ENCODE data around the gene NUS1.
"Not testable (repeated sequence)": the region's sequence is repeated elsewhere in the genome, so short reads cannot be mapped to it uniquely, and the experiment has no call there.

NUS1 gene

DNA sequence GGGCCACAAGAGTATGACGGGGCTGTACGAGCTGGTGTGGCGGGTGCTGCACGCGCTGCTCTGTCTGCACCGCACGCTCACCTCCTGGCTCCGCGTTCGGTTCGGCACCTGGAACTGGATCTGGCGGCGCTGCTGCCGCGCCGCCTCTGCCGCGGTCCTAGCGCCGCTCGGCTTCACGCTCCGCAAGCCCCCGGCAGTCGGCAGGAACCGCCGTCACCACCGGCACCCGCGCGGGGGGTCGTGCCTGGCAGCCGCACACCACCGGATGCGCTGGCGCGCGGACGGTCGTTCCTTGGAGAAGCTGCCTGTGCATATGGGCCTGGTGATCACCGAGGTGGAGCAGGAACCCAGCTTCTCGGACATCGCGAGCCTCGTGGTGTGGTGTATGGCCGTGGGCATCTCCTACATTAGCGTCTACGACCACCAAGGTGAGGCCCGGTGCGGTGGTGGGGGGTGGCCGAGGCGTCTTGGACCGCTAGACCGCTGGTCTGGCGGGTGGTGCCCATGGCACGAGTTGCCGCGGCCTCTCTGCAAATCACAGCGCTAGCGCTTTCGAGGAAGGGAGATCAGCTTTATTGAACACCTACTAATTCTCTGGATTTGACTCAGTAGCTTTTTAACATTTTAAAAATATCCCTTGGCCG, 511 bp downstream of the NUS1 start:
- peak overlapping the region; percentile 40; the same call in 1 of the 2 replicates for H3K27ac ChIP-seq (ENCODE audit: low read depth, low read length)
- H3K9ac ChIP-seq (ENCODE audit: low read length) = peak overlapping the region; percentile 93
- peaks cover 13% of the 10 kb centered on the region; the same call in 1 of the 2 replicates for H3K4me1 ChIP-seq (ENCODE audit: control insufficient read depth, insufficient read depth, low read length)
- peaks cover 12% of the 10 kb centered on the region for H3K36me3 ChIP-seq (ENCODE audit: control insufficient read depth, insufficient read depth, low read length)
- H3K9me3 ChIP-seq (ENCODE audit: control insufficient read depth, insufficient read depth, low read depth, low read length); H3K27me3 ChIP-seq (ENCODE audit: control insufficient read depth, insufficient read depth, low read length): not testable (repeated sequence)
- H3K4me3 ChIP-seq (ENCODE audit: low read depth, low read length) = peak overlapping the region; percentile 74

DNA sequence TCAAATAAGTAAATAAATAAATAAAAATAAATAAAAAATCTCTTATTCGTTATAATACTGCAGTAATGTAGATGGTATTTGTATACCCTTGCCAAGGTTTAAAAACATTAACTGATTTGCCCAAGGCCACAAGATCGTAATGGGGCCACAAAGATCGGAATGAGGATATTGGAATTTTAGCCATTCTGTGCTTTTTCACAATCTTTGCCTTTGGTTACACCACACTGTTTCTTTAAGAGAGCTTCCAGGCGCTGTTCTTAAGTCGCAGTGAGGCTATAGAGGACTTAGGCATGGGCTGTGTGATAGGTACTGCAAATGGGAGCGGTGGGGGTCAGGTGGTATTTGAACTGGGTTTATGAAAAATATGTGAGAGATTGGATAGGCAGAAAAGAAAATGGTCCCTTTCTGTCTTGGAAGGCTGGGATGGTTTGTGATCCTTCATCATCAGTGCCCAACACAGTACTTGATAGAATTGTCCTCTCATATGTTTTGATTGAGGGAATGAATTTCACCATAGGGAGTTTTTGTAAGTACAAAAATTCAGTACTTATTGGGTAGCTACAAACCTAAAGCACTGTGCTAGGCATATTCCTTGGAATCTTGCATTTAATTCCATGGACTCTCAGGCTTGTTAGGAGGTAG, 1.4 kb downstream of the NUS1 start:
- no peaks in the 10 kb centered on the region for H3K27me3 ChIP-seq (ENCODE audit: control insufficient read depth, insufficient read depth, low read length)
- peaks cover 17% of the 10 kb centered on the region for H3K36me3 ChIP-seq (ENCODE audit: control insufficient read depth, insufficient read depth, low read length)
- H3K4me1 ChIP-seq (ENCODE audit: control insufficient read depth, insufficient read depth, low read length) = peaks cover 13% of the 10 kb centered on the region; the same call in 1 of the 2 replicates
- no peak overlapping the region for H3K27ac ChIP-seq (ENCODE audit: low read depth, low read length)
- no peaks in the 10 kb centered on the region for H3K9me3 ChIP-seq (ENCODE audit: control insufficient read depth, insufficient read depth, low read depth, low read length)
- H3K9ac ChIP-seq (ENCODE audit: low read length) = peak overlapping the region; percentile 38
- peak overlapping the region; percentile 74 for H3K4me3 ChIP-seq (ENCODE audit: low read depth, low read length)

DNA sequence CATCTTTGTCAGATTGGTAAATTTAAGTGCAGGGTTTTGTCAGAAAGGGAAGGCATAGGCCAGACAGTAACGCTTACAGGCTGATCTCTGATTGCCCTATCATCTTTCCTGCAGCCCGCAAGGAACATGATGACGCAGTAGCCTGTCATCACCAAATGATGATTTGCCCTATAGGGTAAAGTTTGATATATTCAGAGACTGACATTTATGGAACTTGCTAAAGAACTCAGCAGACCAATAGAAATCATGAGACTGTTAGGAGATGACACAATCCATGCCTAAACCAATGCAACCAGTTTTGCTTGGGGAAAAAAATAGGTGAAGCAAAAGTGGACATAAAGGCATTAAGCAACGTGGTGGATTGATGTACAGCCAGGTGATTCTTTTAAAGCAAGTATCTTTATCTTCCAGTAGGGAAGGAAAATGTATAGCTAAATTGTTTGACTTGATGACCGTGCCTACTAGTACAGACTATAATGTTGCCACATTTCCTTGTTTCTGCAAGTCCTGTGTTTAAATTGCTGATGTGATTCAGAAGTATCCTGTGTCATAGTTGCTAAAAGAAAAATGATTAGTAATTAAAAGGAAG, 2.4 kb downstream of the NUS1 start:
- Histone ChIP-seq H3K27ac (ENCODE audit: low read depth, low read length) (no peak overlapping the region), H3K4me1 (ENCODE audit: control insufficient read depth, insufficient read depth, low read length) (peaks cover 13% of the 10 kb centered on the region; the same call in 1 of the 2 replicates), H3K9ac (ENCODE audit: low read length) (no peak overlapping the region), H3K9me3 (ENCODE audit: control insufficient read depth, insufficient read depth, low read depth, low read length) (no peaks in the 10 kb centered on the region), H3K4me3 (ENCODE audit: low read depth, low read length) (peak overlapping the region; percentile 74), H3K36me3 (ENCODE audit: control insufficient read depth, insufficient read depth, low read length) (peaks cover 15% of the 10 kb centered on the region), H3K27me3 (ENCODE audit: control insufficient read depth, insufficient read depth, low read length) (no peaks in the 10 kb centered on the region)

DNA sequence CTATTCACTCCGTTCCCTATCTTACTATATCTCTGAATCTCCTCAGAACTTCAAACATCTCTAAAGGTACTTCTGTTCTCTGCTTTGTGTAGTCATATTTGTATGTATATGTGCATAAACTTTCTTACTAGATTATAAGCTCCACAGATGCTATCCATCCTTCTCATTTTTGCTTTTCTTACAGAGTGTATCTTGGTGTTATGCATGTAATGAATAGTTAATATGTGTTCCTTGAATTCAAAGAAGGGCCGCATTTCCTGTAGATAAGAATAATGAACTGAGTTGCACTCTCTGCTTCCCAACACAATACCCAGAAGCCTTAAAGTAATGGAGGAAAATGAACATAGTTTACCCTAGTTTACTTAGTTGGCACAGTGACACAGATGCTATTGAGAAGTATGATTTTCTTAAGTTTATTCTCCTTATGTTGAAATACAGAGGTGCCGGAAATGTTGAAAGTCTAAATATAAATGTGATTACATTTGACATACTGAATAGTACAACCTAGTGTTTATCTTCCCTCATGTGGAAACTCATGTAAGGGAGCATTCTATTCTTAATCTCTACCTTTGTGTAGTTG, 6.0 kb downstream of the NUS1 start:
- H3K27ac ChIP-seq (ENCODE audit: low read depth, low read length) = no peak overlapping the region

DNA sequence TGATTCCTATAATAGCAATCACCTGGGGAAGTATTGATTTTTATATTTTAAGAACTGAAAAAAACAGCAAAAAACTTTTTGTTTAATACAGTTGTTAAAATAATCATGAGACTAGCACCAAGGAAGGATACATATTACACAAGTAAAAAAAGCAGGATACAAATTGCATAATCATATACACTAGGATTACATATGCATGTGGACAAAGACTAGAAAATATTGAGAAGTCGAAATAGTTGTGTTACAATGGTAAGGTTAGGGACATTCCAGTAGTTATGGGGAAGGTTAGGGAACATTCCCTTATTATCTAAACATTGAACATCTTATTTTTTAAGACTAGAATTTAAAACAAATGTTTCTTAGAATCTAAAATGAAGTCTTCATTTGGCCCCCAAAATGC, 9.5 kb downstream of the NUS1 start:
- H3K4me3 ChIP-seq (ENCODE audit: low read depth, low read length) = no peak overlapping the region
- no peak overlapping the region for H3K27ac ChIP-seq (ENCODE audit: low read depth, low read length)
- H3K27me3 ChIP-seq (ENCODE audit: control insufficient read depth, insufficient read depth, low read length) = no peaks in the 10 kb centered on the region
- H3K9me3 ChIP-seq (ENCODE audit: control insufficient read depth, insufficient read depth, low read depth, low read length) = peaks cover 3% of the 10 kb centered on the region; the same call in 1 of the 2 replicates
- H3K36me3 ChIP-seq (ENCODE audit: control insufficient read depth, insufficient read depth, low read length) = peaks cover 11% of the 10 kb centered on the region
- no peak overlapping the region for H3K9ac ChIP-seq (ENCODE audit: low read length)
- H3K4me1 ChIP-seq (ENCODE audit: control insufficient read depth, insufficient read depth, low read length) = no peaks in the 10 kb centered on the region

More for the DNA sequence above, 6.0 kb downstream of the NUS1 start:
- H3K9me3 ChIP-seq (ENCODE audit: control insufficient read depth, insufficient read depth, low read depth, low read length) = peaks cover 3% of the 10 kb centered on the region; the same call in 1 of the 2 replicates
- no peaks in the 10 kb centered on the region for H3K27me3 ChIP-seq (ENCODE audit: control insufficient read depth, insufficient read depth, low read length)
- peaks cover 15% of the 10 kb centered on the region for H3K36me3 ChIP-seq (ENCODE audit: control insufficient read depth, insufficient read depth, low read length)
- peaks cover 13% of the 10 kb centered on the region; the same call in 1 of the 2 replicates for H3K4me1 ChIP-seq (ENCODE audit: control insufficient read depth, insufficient read depth, low read length)
- no peak overlapping the region for H3K4me3 ChIP-seq (ENCODE audit: low read depth, low read length)
- H3K9ac ChIP-seq (ENCODE audit: low read length) = no peak overlapping the region

DNA sequence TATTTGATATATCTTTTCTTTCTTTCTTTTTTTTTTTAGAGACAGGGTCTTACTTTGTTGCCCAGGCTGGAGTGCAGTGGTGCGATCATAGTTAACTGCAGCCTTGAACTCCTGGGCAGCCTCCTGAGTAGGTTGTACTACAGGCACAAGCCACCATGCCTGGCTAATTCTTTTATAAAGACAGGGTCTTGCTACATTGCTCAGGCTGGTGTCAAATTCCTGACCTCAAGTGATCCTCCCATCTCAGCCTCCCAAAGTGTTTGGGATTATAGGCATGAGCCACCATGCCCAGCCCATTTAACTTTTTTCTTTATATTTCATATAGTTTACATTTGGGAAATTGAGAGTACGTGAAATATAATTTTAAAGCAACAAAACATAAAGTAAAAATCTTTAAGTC, 10.1 kb downstream of the NUS1 start:
- H3K36me3 ChIP-seq (ENCODE audit: control insufficient read depth, insufficient read depth, low read length) = peaks cover 8% of the 10 kb centered on the region

DNA sequence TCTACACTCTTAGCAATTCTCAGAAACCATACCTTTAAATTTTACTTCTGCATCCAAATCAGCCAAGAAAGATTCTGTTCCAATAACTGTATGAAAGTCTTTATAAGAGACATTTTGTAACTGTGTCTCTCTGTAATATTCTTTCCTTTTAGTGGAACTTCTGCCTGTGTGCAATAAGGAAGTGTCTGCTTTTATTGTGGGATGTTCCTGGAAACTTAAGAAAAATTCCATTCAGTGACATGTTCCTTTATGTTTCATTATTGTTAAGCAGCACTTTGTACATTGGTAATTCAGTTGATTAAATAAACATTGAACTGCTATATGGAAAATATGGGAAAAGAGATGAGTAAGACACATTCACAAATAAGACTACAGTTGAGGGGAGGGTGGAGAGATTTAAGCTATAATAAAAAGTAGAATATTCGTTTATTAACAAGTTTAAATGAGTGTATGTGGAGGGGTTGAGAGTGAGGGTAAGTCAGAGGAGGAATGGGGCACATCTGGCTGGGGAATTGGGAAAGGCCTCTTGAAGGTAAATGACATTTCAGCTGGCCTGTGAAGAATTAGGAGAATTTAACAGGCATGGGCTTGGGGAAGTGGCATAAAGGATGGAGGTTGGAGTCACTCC, 11.9 kb downstream of the NUS1 start:
- Histone ChIP-seq H3K4me1 (ENCODE audit: control insufficient read depth, insufficient read depth, low read length) (no peaks in the 10 kb centered on the region), H3K27ac (ENCODE audit: low read depth, low read length) (no peak overlapping the region), H3K27me3 (ENCODE audit: control insufficient read depth, insufficient read depth, low read length) (no peaks in the 10 kb centered on the region), H3K36me3 (ENCODE audit: control insufficient read depth, insufficient read depth, low read length) (peaks cover 3% of the 10 kb centered on the region; the same call in 1 of the 2 replicates), H3K9me3 (ENCODE audit: control insufficient read depth, insufficient read depth, low read depth, low read length) (peaks cover 3% of the 10 kb centered on the region; the same call in 1 of the 2 replicates), H3K9ac (ENCODE audit: low read length) (no peak overlapping the region), H3K4me3 (ENCODE audit: low read depth, low read length) (no peak overlapping the region)

More for the DNA sequence above, 10.1 kb downstream of the NUS1 start:
- Histone ChIP-seq H3K9ac (ENCODE audit: low read length) (no peak overlapping the region), H3K4me1 (ENCODE audit: control insufficient read depth, insufficient read depth, low read length) (no peaks in the 10 kb centered on the region), H3K4me3 (ENCODE audit: low read depth, low read length) (no peak overlapping the region), H3K27me3 (ENCODE audit: control insufficient read depth, insufficient read depth, low read length) (no peaks in the 10 kb centered on the region), H3K9me3 (ENCODE audit: control insufficient read depth, insufficient read depth, low read depth, low read length) (peaks cover 3% of the 10 kb centered on the region; the same call in 1 of the 2 replicates), H3K27ac (ENCODE audit: low read depth, low read length) (no peak overlapping the region)

DNA sequence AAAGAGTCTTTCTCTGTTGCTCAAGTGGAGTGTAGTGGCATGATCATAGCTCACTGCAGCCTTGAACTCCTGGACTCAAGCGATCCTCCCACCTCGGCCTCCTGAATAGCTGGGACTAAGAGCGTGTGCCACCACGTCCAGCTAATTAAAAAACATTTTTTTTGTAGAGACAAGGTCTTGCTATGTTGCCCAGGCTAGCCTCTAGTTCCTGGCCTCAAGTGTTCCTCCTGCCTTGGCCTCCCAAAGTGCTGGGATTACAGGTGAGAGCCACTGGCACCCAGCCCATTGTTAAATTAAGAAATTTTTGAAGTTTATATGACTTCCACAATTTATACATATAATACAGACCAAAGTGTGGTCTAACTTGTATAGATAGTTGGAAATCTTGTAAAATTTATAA, 14.3 kb downstream of the NUS1 start:
- H3K4me3 ChIP-seq (ENCODE audit: low read depth, low read length); H3K9ac ChIP-seq (ENCODE audit: low read length); H3K4me1 ChIP-seq (ENCODE audit: control insufficient read depth, insufficient read depth, low read length); H3K27ac ChIP-seq (ENCODE audit: low read depth, low read length); H3K9me3 ChIP-seq (ENCODE audit: control insufficient read depth, insufficient read depth, low read depth, low read length); H3K27me3 ChIP-seq (ENCODE audit: control insufficient read depth, insufficient read depth, low read length): not testable (repeated sequence)
- H3K36me3 ChIP-seq (ENCODE audit: control insufficient read depth, insufficient read depth, low read length) = peaks cover 25% of the 10 kb centered on the region

DNA sequence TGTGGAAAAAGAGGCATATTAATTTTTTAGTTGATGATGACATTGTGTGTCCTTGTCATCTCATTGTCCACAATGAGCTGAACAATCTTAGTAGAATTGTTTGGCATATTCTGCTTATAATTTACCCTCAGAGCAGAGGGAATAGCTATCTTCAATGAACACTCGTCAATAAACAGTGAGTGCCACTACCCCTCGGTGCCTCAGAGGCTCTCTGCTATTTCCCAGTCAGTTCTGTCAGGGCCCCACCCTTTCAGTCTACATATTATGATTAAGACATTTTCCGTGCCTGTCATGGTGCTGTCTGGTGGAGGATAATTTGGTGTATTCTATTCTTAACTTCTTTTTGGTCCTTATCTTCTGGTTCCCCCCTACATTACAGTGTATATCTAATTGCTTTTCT, 31.2 kb downstream of the NUS1 start:
- H3K36me3 ChIP-seq (ENCODE audit: control insufficient read depth, insufficient read depth, low read length) = peaks cover 62% of the 10 kb centered on the region
- no peaks in the 10 kb centered on the region for H3K9me3 ChIP-seq (ENCODE audit: control insufficient read depth, insufficient read depth, low read depth, low read length)
- no peaks in the 10 kb centered on the region for H3K27me3 ChIP-seq (ENCODE audit: control insufficient read depth, insufficient read depth, low read length)
- H3K27ac ChIP-seq (ENCODE audit: low read depth, low read length) = no peak overlapping the region
- H3K4me3 ChIP-seq (ENCODE audit: low read depth, low read length) = no peak overlapping the region
- no peak overlapping the region for H3K9ac ChIP-seq (ENCODE audit: low read length)
- H3K4me1 ChIP-seq (ENCODE audit: control insufficient read depth, insufficient read depth, low read length) = no peaks in the 10 kb centered on the region

DNA sequence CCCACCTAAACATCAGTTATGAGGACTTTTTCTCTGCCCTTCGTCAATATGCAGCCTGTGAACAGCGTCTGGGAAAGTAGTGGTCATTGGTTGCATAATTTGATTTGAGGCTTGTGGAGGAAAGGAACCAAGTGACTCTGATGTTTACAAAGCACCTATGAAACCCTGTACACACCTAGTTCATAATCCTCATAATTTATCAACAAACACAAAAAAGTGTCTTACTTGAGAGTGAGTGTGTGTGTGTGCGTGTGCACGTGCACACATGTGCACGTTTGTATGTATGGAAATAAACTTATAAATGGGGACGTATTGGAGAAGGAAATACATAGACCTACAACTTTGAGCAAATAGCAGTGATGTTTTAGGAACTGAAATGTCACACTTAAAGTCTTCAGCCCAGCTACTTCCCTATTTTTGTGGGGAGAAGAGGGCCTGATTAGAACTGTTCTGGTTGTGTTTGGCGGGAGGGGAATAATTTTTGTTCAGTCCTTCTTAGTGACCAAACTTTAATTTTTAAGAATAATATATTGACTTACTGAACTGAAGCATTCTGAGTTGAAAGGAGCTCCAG, 31.8 kb downstream of the NUS1 start:
- H3K27me3 ChIP-seq (ENCODE audit: control insufficient read depth, insufficient read depth, low read length); H3K27ac ChIP-seq (ENCODE audit: low read depth, low read length); H3K9me3 ChIP-seq (ENCODE audit: control insufficient read depth, insufficient read depth, low read depth, low read length); H3K9ac ChIP-seq (ENCODE audit: low read length); H3K4me1 ChIP-seq (ENCODE audit: control insufficient read depth, insufficient read depth, low read length); H3K4me3 ChIP-seq (ENCODE audit: low read depth, low read length): not testable (repeated sequence)
- H3K36me3 ChIP-seq (ENCODE audit: control insufficient read depth, insufficient read depth, low read length) = peaks cover 59% of the 10 kb centered on the region
